GM23338 (cell line): ENCODE results near the gene CTNND2. TPM values are rescaled to one million over a fixed set of nuclear protein-coding genes. Genes with fewer than 3 reads are reported as not detected.

Experiments used
- ATAC-seq: fragments of 200-7000 bp; cut with Tn5 transposase; 3 replicates; pipeline ENCODE4 v1.9.1; 2020
- DNase-seq: peaks from one replicate; pipeline ENCODE4 v3.0.0-alpha.2; 2015; ENCODE audit warnings: low spot score
- H2AFZ ChIP-seq: fragments of 200-600 bp; sonication (generic); 2 replicates; pipeline ENCODE4 v1.8.0; 2016; ENCODE audit warnings: antibody characterized with exemption, mild to moderate bottlenecking, moderate library complexity
- H3F3A ChIP-seq: fragments of 200-600 bp; sonication (generic); replicated peaks from 2 replicates; pipeline ENCODE4 v1.8.0; 2017; ENCODE audit warnings: antibody characterized with exemption, mixed run types, low read depth
- H3K27ac ChIP-seq: fragments of 200-600 bp; sonication (generic); 2 replicates; pipeline ENCODE4 v1.6.1; 2016; ENCODE audit warnings: low read depth
- H3K27me3 ChIP-seq: fragments of 200-600 bp; sonication (generic); 2 replicates; pipeline ENCODE4 v1.8.0; 2016; ENCODE audit warnings: mild to moderate bottlenecking, mixed run types, moderate library complexity; ENCODE audit not compliant: insufficient read depth
- H3K36me3 ChIP-seq: fragments of 200-600 bp; sonication (generic); 2 replicates; pipeline ENCODE4 v1.8.0; 2016; ENCODE audit warnings: mild to moderate bottlenecking; ENCODE audit not compliant: insufficient read depth
- H3K4me1 ChIP-seq: fragments of 200-600 bp; sonication (generic); 2 replicates; pipeline ENCODE4 v1.8.0; 2016; ENCODE audit warnings: mild to moderate bottlenecking, moderate library complexity; ENCODE audit not compliant: insufficient read depth
- H3K4me2 ChIP-seq: fragments of 200-600 bp; sonication (generic); 2 replicates; pipeline ENCODE4 v1.7.1; 2017; ENCODE audit warnings: mixed run types
- H3K4me3 ChIP-seq: fragments of 200-600 bp; sonication (generic); 2 replicates; pipeline ENCODE4 v1.6.1; 2016; ENCODE audit warnings: mixed run types
- H3K79me2 ChIP-seq: fragments of 200-600 bp; sonication (generic); replicated peaks from 2 replicates; pipeline ENCODE4 v1.8.0; 2017; ENCODE audit warnings: mild to moderate bottlenecking; ENCODE audit not compliant: insufficient read depth
- H3K9me2 ChIP-seq: fragments of 200-600 bp; sonication (generic); 2 replicates; pipeline ENCODE4 v1.8.0; 2017; ENCODE audit not compliant: insufficient read depth
- H4K20me1 ChIP-seq: fragments of 200-600 bp; sonication (generic); replicated peaks from 2 replicates; pipeline ENCODE4 v1.8.0; 2017; ENCODE audit warnings: mild to moderate bottlenecking; ENCODE audit not compliant: insufficient read depth
- H3K27ac Mint-ChIP-seq: 2 replicates; pipeline ENCODE4 v1.8.0; 2020; ENCODE audit warnings: inconsistent platforms, mild to moderate bottlenecking, moderate library complexity, mixed read lengths
- H3K27me3 Mint-ChIP-seq: 3 replicates; pipeline ENCODE4 v1.8.0; 2022; ENCODE audit warnings: low read depth, mild to moderate bottlenecking, moderate library complexity, mixed read lengths, inconsistent platforms; ENCODE audit not compliant: insufficient read depth, poor library complexity
- H3K36me3 Mint-ChIP-seq: 3 replicates; pipeline ENCODE4 v1.8.0; 2021; ENCODE audit warnings: low read depth, mild to moderate bottlenecking, inconsistent platforms, moderate library complexity, mixed read lengths
- H3K4me1 Mint-ChIP-seq: 3 replicates; pipeline ENCODE4 v1.8.0; 2020; ENCODE audit warnings: mild to moderate bottlenecking, inconsistent platforms, mixed read lengths
- H3K4me3 Mint-ChIP-seq: 3 replicates; pipeline ENCODE4 v1.8.0; 2021; ENCODE audit warnings: moderate library complexity, mild to moderate bottlenecking, inconsistent platforms, mixed read lengths
- H3K9me3 Mint-ChIP-seq: 3 replicates; pipeline ENCODE4 v1.8.0; 2020; ENCODE audit warnings: moderate library complexity, mild to moderate bottlenecking, inconsistent platforms, mixed read lengths
- CREB1 ChIP-seq: fragments of 250-450 bp; sonication (Bioruptor Pico); IDR thresholded peaks from 2 replicates; pipeline ENCODE4 v1.5.0; 2020; ENCODE audit warnings: low read depth, mild to moderate bottlenecking, moderate library complexity
- EZH2 ChIP-seq: fragments of 200-600 bp; sonication (generic); IDR thresholded peaks from one replicate; pipeline ENCODE4 v1.8.0; 2017; ENCODE audit warnings: antibody characterized with exemption, mild to moderate bottlenecking, low read depth; ENCODE audit not compliant: unreplicated experiment
- EZH2phosphoT487 ChIP-seq: fragments of 200-600 bp; sonication (generic); IDR thresholded peaks from one replicate; pipeline ENCODE4 v1.8.1; 2018; ENCODE audit warnings: antibody characterized with exemption; ENCODE audit not compliant: unreplicated experiment
- JUNB ChIP-seq: IDR thresholded peaks from one replicate; pipeline ENCODE4 v1.6.1; 2016; ENCODE audit warnings: antibody characterized with exemption; ENCODE audit not compliant: unreplicated experiment
- NANOG ChIP-seq: IDR thresholded peaks from 2 replicates; pipeline ENCODE4 v1.6.1; 2016; ENCODE audit warnings: antibody characterized with exemption, borderline replicate concordance
- POLR2AphosphoS5 ChIP-seq: IDR thresholded peaks from 2 replicates; pipeline ENCODE4 v1.6.1; 2016; ENCODE audit warnings: antibody characterized with exemption, low read depth
- STAT1 ChIP-seq: IDR thresholded peaks from one replicate; pipeline ENCODE4 v1.6.1; 2016; ENCODE audit warnings: antibody characterized with exemption; ENCODE audit not compliant: unreplicated experiment
- ZNF114 ChIP-seq: fragments of 250-450 bp; sonication (Bioruptor Pico); IDR thresholded peaks from 2 replicates; pipeline ENCODE4 v1.5.0; 2020; ENCODE audit warnings: mild to moderate bottlenecking, moderate library complexity
- ZNF331 ChIP-seq: fragments of 250-450 bp; sonication (Bioruptor Pico); IDR thresholded peaks from 2 replicates; pipeline ENCODE4 v1.5.0; 2020; ENCODE audit warnings: low read depth, mild to moderate bottlenecking, moderate library complexity
- polyA plus RNA-seq: library from polyadenylated mRNA; unstranded; fragments of >200 nt; fragmentation: Nextera tagmentation; extraction: Ambion mirVana; gene quantifications from 2 replicates; pipeline ENCODE4 v1.2.1, GENCODE V29; 2016
- total RNA-seq: library from RNA; depleted of rRNA; stranded (reverse); fragments of >200 nt; shearing (Covaris generic); gene quantifications from 2 replicates; pipeline ENCODE4 v1.2.3, GENCODE V29; 2014
- TF ChIP-seq, protein P1 (sequence below): IDR thresholded peaks from 2 replicates; pipeline ENCODE4 v1.6.1; 2016; ENCODE audit warnings: antibody characterized with exemption
- TF ChIP-seq, protein P2 (sequence below), 2 experiments: fragments of 200-600 bp in 1 of 2; sonication (generic) in 1 of 2; conservative IDR thresholded peaks; 2 replicates each; pipeline versions ENCODE4 v1.5.1 to v1.6.1; 2016 to 2017; ENCODE audit warnings: antibody characterized with exemption in 2 of 2, low read depth in 2 of 2, mild to moderate bottlenecking in 2 of 2, moderate library complexity in 1 of 2
- TF ChIP-seq, protein P3 (sequence below): IDR thresholded peaks from one replicate; pipeline ENCODE4 v1.6.1; 2018; ENCODE audit warnings: antibody characterized with exemption; ENCODE audit not compliant: unreplicated experiment
- TF ChIP-seq, protein P4 (sequence below): fragments of 250-450 bp; sonication (Bioruptor Pico); IDR thresholded peaks from 2 replicates; pipeline ENCODE4 v1.5.0; 2020; ENCODE audit warnings: mild to moderate bottlenecking, moderate library complexity

Gene CTNND2
- total and polyA plus RNA-seq, 2 experiments from 2014 or later = 5.1 to 7.0 TPM

DNA sequence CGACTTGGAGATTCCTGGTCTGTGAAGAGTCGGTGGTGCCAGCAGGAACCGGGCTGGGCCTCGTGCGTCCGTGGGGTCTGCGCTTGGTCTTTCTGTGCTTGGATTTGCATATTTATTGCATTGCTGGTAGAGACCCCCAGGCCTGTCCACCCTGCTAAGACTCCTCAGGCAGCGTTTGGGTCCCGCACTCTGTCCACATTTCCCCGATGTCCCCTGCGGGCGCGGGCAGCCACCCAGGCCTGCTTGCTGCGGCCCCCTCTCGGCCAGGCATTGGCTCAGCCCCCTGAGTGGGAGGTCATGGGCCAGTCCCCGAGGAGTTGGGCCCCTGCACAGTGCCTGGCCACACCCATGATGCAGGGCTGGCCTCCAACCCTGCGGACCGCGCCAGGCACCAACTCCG lies 27.4 kb upstream of the CTNND2 start (continued):
- TF ChIP-seq, protein P1, sequence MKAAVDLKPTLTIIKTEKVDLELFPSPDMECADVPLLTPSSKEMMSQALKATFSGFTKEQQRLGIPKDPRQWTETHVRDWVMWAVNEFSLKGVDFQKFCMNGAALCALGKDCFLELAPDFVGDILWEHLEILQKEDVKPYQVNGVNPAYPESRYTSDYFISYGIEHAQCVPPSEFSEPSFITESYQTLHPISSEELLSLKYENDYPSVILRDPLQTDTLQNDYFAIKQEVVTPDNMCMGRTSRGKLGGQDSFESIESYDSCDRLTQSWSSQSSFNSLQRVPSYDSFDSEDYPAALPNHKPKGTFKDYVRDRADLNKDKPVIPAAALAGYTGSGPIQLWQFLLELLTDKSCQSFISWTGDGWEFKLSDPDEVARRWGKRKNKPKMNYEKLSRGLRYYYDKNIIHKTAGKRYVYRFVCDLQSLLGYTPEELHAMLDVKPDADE = no peak
- TF ChIP-seq, protein P2, sequence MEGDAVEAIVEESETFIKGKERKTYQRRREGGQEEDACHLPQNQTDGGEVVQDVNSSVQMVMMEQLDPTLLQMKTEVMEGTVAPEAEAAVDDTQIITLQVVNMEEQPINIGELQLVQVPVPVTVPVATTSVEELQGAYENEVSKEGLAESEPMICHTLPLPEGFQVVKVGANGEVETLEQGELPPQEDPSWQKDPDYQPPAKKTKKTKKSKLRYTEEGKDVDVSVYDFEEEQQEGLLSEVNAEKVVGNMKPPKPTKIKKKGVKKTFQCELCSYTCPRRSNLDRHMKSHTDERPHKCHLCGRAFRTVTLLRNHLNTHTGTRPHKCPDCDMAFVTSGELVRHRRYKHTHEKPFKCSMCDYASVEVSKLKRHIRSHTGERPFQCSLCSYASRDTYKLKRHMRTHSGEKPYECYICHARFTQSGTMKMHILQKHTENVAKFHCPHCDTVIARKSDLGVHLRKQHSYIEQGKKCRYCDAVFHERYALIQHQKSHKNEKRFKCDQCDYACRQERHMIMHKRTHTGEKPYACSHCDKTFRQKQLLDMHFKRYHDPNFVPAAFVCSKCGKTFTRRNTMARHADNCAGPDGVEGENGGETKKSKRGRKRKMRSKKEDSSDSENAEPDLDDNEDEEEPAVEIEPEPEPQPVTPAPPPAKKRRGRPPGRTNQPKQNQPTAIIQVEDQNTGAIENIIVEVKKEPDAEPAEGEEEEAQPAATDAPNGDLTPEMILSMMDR (conservative IDR thresholded peaks at IDR 0.05; ENCODE audit: low read depth in 2 of 2) = no peak
- TF ChIP-seq NANOG = no peak
- TF ChIP-seq JUNB = no peak
- TF ChIP-seq CREB1 = no peak
- no peak for TF ChIP-seq EZH2phosphoT487
- no peak for TF ChIP-seq POLR2AphosphoS5
- TF ChIP-seq, protein P3, sequence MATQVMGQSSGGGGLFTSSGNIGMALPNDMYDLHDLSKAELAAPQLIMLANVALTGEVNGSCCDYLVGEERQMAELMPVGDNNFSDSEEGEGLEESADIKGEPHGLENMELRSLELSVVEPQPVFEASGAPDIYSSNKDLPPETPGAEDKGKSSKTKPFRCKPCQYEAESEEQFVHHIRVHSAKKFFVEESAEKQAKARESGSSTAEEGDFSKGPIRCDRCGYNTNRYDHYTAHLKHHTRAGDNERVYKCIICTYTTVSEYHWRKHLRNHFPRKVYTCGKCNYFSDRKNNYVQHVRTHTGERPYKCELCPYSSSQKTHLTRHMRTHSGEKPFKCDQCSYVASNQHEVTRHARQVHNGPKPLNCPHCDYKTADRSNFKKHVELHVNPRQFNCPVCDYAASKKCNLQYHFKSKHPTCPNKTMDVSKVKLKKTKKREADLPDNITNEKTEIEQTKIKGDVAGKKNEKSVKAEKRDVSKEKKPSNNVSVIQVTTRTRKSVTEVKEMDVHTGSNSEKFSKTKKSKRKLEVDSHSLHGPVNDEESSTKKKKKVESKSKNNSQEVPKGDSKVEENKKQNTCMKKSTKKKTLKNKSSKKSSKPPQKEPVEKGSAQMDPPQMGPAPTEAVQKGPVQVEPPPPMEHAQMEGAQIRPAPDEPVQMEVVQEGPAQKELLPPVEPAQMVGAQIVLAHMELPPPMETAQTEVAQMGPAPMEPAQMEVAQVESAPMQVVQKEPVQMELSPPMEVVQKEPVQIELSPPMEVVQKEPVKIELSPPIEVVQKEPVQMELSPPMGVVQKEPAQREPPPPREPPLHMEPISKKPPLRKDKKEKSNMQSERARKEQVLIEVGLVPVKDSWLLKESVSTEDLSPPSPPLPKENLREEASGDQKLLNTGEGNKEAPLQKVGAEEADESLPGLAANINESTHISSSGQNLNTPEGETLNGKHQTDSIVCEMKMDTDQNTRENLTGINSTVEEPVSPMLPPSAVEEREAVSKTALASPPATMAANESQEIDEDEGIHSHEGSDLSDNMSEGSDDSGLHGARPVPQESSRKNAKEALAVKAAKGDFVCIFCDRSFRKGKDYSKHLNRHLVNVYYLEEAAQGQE = no peak
- TF ChIP-seq EZH2 = no peak
- no peak for TF ChIP-seq ZNF331 (CRISPR knock-in tag)
- no peak for TF ChIP-seq STAT1

DNA sequence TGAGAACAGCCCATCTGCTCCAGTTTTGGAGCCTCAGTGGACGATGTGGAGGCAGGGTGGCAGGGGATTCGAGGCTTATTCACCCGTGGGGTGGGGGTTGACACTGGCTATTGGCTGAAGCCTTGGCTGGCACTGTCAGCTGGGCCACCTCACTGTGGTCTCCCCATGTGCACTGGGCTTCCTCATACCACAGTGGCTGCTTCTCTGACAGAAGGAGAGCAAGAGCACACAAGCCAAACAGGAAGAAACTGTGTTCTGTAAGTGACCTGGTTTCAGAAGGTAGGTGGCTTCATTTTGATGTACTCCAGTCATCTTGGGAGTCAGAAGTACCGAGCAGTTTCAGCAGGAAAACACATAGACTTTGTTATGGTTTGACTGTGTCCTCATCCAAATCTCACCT lies 24.7 kb upstream of the CTNND2 start:
- Mint-ChIP-seq H3K36me3 (no peaks in the 10 kb centered on the region), H3K27ac (no peak overlapping the region), H3K27me3 (no peaks in the 10 kb centered on the region), H3K4me1 (peaks cover 5% of the 10 kb centered on the region; the same call in 2 of the 3 replicates), H3K9me3 (no peaks in the 10 kb centered on the region), H3K4me3 (no peak overlapping the region)
- ATAC-seq (no peak), DNase-seq (no peak)
- Histone ChIP-seq H3K79me2 (no peaks in the 10 kb centered on the region), H3K9me2 (0 out of 2 replicates have a peak, but pooled peaks cover 4% of the 10 kb centered on the region), H3K4me2 (no peak overlapping the region), H4K20me1 (no peaks in the 10 kb centered on the region), H3K4me3 (no peak overlapping the region), H3K27me3 (no peaks in the 10 kb centered on the region), H3F3A (no peaks in the 10 kb centered on the region), H3K36me3 (no peaks in the 10 kb centered on the region), H2AFZ (no peak overlapping the region), H3K4me1 (no peaks in the 10 kb centered on the region), H3K27ac (no peak overlapping the region)
- TF ChIP-seq ZNF114 (CRISPR knock-in tag) (no peak), CREB1 (no peak), ZNF331 (CRISPR knock-in tag) (no peak)
- TF ChIP-seq, protein P4, sequence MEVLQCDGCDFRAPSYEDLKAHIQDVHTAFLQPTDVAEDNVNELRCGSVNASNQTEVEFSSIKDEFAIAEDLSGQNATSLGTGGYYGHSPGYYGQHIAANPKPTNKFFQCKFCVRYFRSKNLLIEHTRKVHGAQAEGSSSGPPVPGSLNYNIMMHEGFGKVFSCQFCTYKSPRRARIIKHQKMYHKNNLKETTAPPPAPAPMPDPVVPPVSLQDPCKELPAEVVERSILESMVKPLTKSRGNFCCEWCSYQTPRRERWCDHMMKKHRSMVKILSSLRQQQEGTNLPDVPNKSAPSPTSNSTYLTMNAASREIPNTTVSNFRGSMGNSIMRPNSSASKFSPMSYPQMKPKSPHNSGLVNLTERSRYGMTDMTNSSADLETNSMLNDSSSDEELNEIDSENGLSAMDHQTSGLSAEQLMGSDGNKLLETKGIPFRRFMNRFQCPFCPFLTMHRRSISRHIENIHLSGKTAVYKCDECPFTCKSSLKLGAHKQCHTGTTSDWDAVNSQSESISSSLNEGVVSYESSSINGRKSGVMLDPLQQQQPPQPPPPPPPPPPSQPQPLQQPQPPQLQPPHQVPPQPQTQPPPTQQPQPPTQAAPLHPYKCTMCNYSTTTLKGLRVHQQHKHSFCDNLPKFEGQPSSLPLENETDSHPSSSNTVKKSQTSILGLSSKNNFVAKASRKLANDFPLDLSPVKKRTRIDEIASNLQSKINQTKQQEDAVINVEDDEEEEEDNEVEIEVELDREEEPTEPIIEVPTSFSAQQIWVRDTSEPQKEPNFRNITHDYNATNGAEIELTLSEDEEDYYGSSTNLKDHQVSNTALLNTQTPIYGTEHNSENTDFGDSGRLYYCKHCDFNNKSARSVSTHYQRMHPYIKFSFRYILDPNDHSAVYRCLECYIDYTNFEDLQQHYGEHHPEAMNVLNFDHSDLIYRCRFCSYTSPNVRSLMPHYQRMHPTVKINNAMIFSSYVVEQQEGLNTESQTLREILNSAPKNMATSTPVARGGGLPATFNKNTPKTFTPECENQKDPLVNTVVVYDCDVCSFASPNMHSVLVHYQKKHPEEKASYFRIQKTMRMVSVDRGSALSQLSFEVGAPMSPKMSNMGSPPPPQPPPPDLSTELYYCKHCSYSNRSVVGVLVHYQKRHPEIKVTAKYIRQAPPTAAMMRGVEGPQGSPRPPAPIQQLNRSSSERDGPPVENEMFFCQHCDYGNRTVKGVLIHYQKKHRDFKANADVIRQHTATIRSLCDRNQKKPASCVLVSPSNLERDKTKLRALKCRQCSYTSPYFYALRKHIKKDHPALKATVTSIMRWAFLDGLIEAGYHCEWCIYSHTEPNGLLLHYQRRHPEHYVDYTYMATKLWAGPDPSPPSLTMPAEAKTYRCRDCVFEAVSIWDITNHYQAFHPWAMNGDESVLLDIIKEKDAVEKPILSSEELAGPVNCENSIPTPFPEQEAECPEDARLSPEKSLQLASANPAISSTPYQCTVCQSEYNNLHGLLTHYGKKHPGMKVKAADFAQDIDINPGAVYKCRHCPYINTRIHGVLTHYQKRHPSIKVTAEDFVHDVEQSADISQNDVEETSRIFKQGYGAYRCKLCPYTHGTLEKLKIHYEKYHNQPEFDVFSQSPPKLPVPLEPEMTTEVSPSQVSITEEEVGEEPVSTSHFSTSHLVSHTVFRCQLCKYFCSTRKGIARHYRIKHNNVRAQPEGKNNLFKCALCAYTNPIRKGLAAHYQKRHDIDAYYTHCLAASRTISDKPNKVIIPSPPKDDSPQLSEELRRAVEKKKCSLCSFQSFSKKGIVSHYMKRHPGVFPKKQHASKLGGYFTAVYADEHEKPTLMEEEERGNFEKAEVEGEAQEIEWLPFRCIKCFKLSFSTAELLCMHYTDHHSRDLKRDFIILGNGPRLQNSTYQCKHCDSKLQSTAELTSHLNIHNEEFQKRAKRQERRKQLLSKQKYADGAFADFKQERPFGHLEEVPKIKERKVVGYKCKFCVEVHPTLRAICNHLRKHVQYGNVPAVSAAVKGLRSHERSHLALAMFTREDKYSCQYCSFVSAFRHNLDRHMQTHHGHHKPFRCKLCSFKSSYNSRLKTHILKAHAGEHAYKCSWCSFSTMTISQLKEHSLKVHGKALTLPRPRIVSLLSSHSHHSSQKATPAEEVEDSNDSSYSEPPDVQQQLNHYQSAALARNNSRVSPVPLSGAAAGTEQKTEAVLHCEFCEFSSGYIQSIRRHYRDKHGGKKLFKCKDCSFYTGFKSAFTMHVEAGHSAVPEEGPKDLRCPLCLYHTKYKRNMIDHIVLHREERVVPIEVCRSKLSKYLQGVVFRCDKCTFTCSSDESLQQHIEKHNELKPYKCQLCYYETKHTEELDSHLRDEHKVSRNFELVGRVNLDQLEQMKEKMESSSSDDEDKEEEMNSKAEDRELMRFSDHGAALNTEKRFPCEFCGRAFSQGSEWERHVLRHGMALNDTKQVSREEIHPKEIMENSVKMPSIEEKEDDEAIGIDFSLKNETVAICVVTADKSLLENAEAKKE (CRISPR knock-in tag) = no peak
